Measurements from ENCODE around the gene TMEM131. TPM values are rescaled to one million over a fixed set of nuclear protein-coding genes. Genes with fewer than 3 reads are reported as not detected.
"Not testable (repeated sequence)": the region's sequence is repeated elsewhere in the genome, so short reads cannot be mapped to it uniquely, and the experiment has no call there.

The TMEM131 gene
- total RNA-seq, 1 donor = 13.5 TPM

- peak in 2 of 3 donors; percentile 73 to 92 for DNase-seq (ENCODE audit: low read depth in 2 of 3, low spot score in 2 of 3)
These were observed 125.3 kb downstream of the TMEM131 start for GRCh38 chr2:97870396-97870843.

GRCh38 chr2:97869722-97870346, 125.9 kb downstream of the TMEM131 start:
- peak in 1 of 3 donors; percentile 6 for DNase-seq (ENCODE audit: low read depth in 2 of 3, low spot score in 2 of 3)

- no peak for DNase-seq (ENCODE audit: low read depth in 2 of 3, low spot score in 2 of 3)
These were observed 126.6 kb downstream of the TMEM131 start for GRCh38 chr2:97868986-97869721.

GRCh38 chr2:97863829-97864228, 131.9 kb downstream of the TMEM131 start:
- DNase-seq (ENCODE audit: low read depth in 2 of 3, low spot score in 2 of 3) = no peak

GRCh38 chr2:97861177-97861576, 134.6 kb downstream of the TMEM131 start:
- no peak for DNase-seq (ENCODE audit: low read depth in 2 of 3, low spot score in 2 of 3)

GRCh38 chr2:97858442-97858841, 137.3 kb downstream of the TMEM131 start:
- no peak for DNase-seq (ENCODE audit: low read depth in 2 of 3, low spot score in 2 of 3)

- DNase-seq (ENCODE audit: low read depth in 2 of 3, low spot score in 2 of 3) = no peak
These were observed 138.2 kb downstream of the TMEM131 start for GRCh38 chr2:97857553-97857952.

GRCh38 chr2:97853057-97853456, 142.7 kb downstream of the TMEM131 start:
- DNase-seq (ENCODE audit: low read depth in 2 of 3, low spot score in 2 of 3) = not testable (repeated sequence)

GRCh38 chr2:97851172-97851571, 144.6 kb downstream of the TMEM131 start:
- DNase-seq (ENCODE audit: low read depth in 2 of 3, low spot score in 2 of 3) = no peak

- DNase-seq (ENCODE audit: low read depth in 2 of 3, low spot score in 2 of 3) = no peak
These were observed 145.7 kb downstream of the TMEM131 start for GRCh38 chr2:97849881-97850528.

GRCh38 chr2:97848306-97848705, 147.4 kb downstream of the TMEM131 start:
- no peak for DNase-seq (ENCODE audit: low read depth in 2 of 3, low spot score in 2 of 3)

- DNase-seq (ENCODE audit: low read depth in 2 of 3, low spot score in 2 of 3) = not testable (repeated sequence)
These were observed 149.0 kb downstream of the TMEM131 start for GRCh38 chr2:97846716-97847115.

- DNase-seq (ENCODE audit: low read depth in 2 of 3, low spot score in 2 of 3) = no peak
These were observed 149.9 kb downstream of the TMEM131 start for GRCh38 chr2:97845818-97846217.

- no peak for DNase-seq (ENCODE audit: low read depth in 2 of 3, low spot score in 2 of 3)
These were observed 150.6 kb downstream of the TMEM131 start for GRCh38 chr2:97845133-97845532.

- DNase-seq (ENCODE audit: low read depth in 2 of 3, low spot score in 2 of 3) = no peak
These were observed 151.4 kb downstream of the TMEM131 start for GRCh38 chr2:97844311-97844859.

GRCh38 chr2:97840198-97840597, 155.6 kb downstream of the TMEM131 start:
- no peak for DNase-seq (ENCODE audit: low read depth in 2 of 3, low spot score in 2 of 3)

GRCh38 chr2:97834610-97835009, 161.1 kb downstream of the TMEM131 start:
- DNase-seq (ENCODE audit: low read depth in 2 of 3, low spot score in 2 of 3) = no peak

- no peak for DNase-seq (ENCODE audit: low read depth in 2 of 3, low spot score in 2 of 3)
These were observed 164.6 kb downstream of the TMEM131 start for GRCh38 chr2:97831121-97831520.

GRCh38 chr2:97829255-97829654, 166.5 kb downstream of the TMEM131 start:
- not testable (repeated sequence) for DNase-seq (ENCODE audit: low read depth in 2 of 3, low spot score in 2 of 3)

- DNase-seq (ENCODE audit: low read depth in 2 of 3, low spot score in 2 of 3) = not testable (repeated sequence)
These were observed 168.7 kb downstream of the TMEM131 start for GRCh38 chr2:97827013-97827412.

- DNase-seq (ENCODE audit: low read depth in 2 of 3, low spot score in 2 of 3) = peak in 2 of 3 donors; percentile 37 to 67
These were observed 169.4 kb downstream of the TMEM131 start for GRCh38 chr2:97826266-97826847.

Data from hematopoietic multipotent progenitor cell (in vitro differentiated cells).